ENCODE measurements around the gene USP49.
A peak's percentile ranks its signal among the peaks of the same experiment; 100 is the strongest.

Gene USP49

DNA sequence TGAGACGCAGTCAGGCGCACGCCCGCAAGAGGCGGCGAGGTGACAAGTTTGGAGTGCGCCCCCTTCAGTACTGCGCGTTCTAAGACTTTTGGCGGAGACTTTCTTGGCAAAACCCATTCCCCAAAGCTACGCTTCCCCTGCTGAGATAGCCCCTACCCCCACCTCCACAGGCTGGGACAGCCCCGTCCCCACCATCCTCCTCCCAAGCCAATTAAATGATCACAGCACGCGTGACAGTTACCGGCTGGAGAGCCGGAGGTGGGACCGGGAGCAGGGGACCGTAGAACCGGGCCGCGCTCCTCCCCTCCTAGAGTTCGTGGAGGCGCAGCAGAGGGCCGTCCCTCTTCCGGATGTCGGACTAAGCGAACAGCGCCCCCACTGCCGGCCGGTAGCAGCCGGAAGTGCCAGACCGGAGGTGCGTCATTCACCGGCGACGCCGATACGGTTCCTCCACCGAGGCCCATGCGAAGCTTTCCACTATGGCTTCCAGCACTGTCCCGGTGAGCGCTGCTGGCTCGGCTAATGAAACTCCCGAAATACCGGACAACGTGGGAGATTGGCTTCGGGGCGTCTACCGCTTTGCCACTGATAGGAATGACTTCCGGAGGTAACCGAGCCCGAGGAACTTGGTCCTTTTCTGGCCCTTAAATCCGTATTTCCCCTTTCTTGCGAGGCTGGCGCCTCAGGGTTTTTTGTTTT lies 107.8 kb downstream of the USP49 start, which contains the start of gene TOMM6:
TSS of gene TOMM6 (plus strand) at position 476 of the 699 bp plus-strand sequence. CDS start at position 480, 4 bp downstream.
- peaks cover 2% of the 10 kb centered on the region for H3K4me1 ChIP-seq (ENCODE audit: control insufficient read depth, insufficient read depth, low read length)
- H3K9ac ChIP-seq (ENCODE audit: low read length): peak within 1 kb of the TSS; percentile 98
- H3K36me3 ChIP-seq (ENCODE audit: control insufficient read depth, insufficient read depth, low read length): peaks cover 21% of the 10 kb centered on the region
- peak within 1 kb of the TSS; percentile 98 for H3K27ac ChIP-seq (ENCODE audit: low read depth, low read length)
- peak within 1 kb of the TSS; percentile 97 for H3K4me3 ChIP-seq (ENCODE audit: low read length)
- no peaks in the 10 kb centered on the region for H3K27me3 ChIP-seq (ENCODE audit: control insufficient read depth, insufficient read depth, low read length)

DNA sequence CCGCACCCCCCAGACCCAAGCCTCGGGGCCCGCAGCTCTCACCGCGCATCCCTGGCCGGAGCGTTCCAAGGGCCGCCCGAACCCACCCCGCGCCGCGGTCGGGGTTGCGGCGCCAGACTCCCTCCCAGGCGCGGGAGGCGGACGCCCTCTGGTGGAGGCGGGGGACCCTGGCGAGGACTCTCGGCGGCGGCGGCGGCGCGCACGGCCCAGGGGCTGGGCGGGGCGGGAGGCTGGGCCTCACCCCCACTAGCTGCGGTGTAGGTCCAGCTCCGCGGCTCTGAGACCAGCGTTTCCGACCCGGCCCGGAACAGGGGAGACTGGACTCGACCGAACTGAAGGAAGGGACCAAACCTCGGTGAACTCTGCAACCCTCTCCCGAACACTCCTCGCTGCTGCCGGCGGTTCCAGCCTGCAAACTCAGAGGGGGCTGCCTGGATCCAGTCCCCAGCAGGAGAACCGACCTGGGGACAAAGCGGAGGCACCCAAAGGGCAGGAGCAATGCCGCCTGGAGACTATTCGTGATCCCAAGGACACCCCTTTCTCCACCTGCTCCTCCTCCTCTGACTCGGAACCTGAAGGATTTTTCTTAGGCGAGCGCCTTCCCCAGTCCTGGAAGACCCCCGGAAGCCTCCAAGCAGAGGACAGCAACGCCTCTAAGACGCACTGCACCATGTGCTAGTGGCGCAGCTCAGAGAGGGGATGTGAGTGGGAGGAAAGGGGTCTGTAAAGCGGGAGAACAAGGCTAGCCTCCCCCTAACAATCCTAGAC lies 108.5 kb downstream of the USP49 start:
- Histone ChIP-seq H3K27ac (ENCODE audit: low read depth, low read length) (peak overlapping the region; percentile 98), H3K9ac (ENCODE audit: low read length) (peak overlapping the region; percentile 98), H3K4me3 (ENCODE audit: low read length) (peak overlapping the region; percentile 97), H3K4me1 (ENCODE audit: control insufficient read depth, insufficient read depth, low read length) (peaks cover 2% of the 10 kb centered on the region), H3K36me3 (ENCODE audit: control insufficient read depth, insufficient read depth, low read length) (peaks cover 16% of the 10 kb centered on the region), H3K27me3 (ENCODE audit: control insufficient read depth, insufficient read depth, low read length) (no peaks in the 10 kb centered on the region)

- no peaks in the 10 kb centered on the region for H3K27me3 ChIP-seq (ENCODE audit: control insufficient read depth, insufficient read depth, low read length)
- peaks cover 12% of the 10 kb centered on the region for H3K36me3 ChIP-seq (ENCODE audit: control insufficient read depth, insufficient read depth, low read length)
- peaks cover 7% of the 10 kb centered on the region for H3K4me1 ChIP-seq (ENCODE audit: control insufficient read depth, insufficient read depth, low read length)
- peak overlapping the region; percentile 42 for H3K27ac ChIP-seq (ENCODE audit: low read depth, low read length)
- H3K4me3 ChIP-seq (ENCODE audit: low read length): peak overlapping the region; percentile 63
- H3K9ac ChIP-seq (ENCODE audit: low read length): no peak overlapping the region
Measured at GRCh38 chr6:41785689-41786450, 109.3 kb downstream of the USP49 start.

- Histone ChIP-seq H3K9ac (ENCODE audit: low read length) (no peak overlapping the region), H3K4me3 (ENCODE audit: low read length) (no peak overlapping the region), H3K27me3 (ENCODE audit: control insufficient read depth, insufficient read depth, low read length) (no peaks in the 10 kb centered on the region), H3K27ac (ENCODE audit: low read depth, low read length) (no peak overlapping the region), H3K36me3 (ENCODE audit: control insufficient read depth, insufficient read depth, low read length) (peaks cover 9% of the 10 kb centered on the region), H3K4me1 (ENCODE audit: control insufficient read depth, insufficient read depth, low read length) (peaks cover 7% of the 10 kb centered on the region)
Measured at GRCh38 chr6:41785254-41785653, 109.9 kb downstream of the USP49 start.

- peaks cover 6% of the 10 kb centered on the region for H3K36me3 ChIP-seq (ENCODE audit: control insufficient read depth, insufficient read depth, low read length)
- no peak overlapping the region for H3K9ac ChIP-seq (ENCODE audit: low read length)
- no peak overlapping the region for H3K27ac ChIP-seq (ENCODE audit: low read depth, low read length)
- H3K4me1 ChIP-seq (ENCODE audit: control insufficient read depth, insufficient read depth, low read length): peaks cover 7% of the 10 kb centered on the region
- no peak overlapping the region for H3K4me3 ChIP-seq (ENCODE audit: low read length)
- no peaks in the 10 kb centered on the region for H3K27me3 ChIP-seq (ENCODE audit: control insufficient read depth, insufficient read depth, low read length)
Measured at GRCh38 chr6:41784581-41785171, 110.5 kb downstream of the USP49 start.

GRCh38 chr6:41783106-41783780 lies 111.9 kb downstream of the USP49 start:
- Histone ChIP-seq H3K4me1 (ENCODE audit: control insufficient read depth, insufficient read depth, low read length) (peaks cover 14% of the 10 kb centered on the region), H3K4me3 (ENCODE audit: low read length) (no peak overlapping the region), H3K27ac (ENCODE audit: low read depth, low read length) (no peak overlapping the region)

GRCh38 chr6:41781366-41781730 lies 113.8 kb downstream of the USP49 start:
- H3K27me3 ChIP-seq (ENCODE audit: control insufficient read depth, insufficient read depth, low read length): no peaks in the 10 kb centered on the region
- peak overlapping the region; percentile 61 for H3K4me3 ChIP-seq (ENCODE audit: low read length)
- no peak overlapping the region for H3K27ac ChIP-seq (ENCODE audit: low read depth, low read length)
- peaks cover 14% of the 10 kb centered on the region for H3K4me1 ChIP-seq (ENCODE audit: control insufficient read depth, insufficient read depth, low read length)
- H3K9ac ChIP-seq (ENCODE audit: low read length): no peak overlapping the region
- H3K36me3 ChIP-seq (ENCODE audit: control insufficient read depth, insufficient read depth, low read length): peaks cover 5% of the 10 kb centered on the region

More at GRCh38 chr6:41783106-41783780, 111.9 kb downstream of the USP49 start:
- no peak overlapping the region for H3K9ac ChIP-seq (ENCODE audit: low read length)
- H3K36me3 ChIP-seq (ENCODE audit: control insufficient read depth, insufficient read depth, low read length): peaks cover 4% of the 10 kb centered on the region
- H3K27me3 ChIP-seq (ENCODE audit: control insufficient read depth, insufficient read depth, low read length): no peaks in the 10 kb centered on the region

GRCh38 chr6:41780551-41781365 lies 114.4 kb downstream of the USP49 start, which contains the start of gene PRICKLE4:
TSS of gene PRICKLE4 (plus strand) at chr6:41780782. CDS start at chr6:41783474, 2,692 bp downstream.
- H3K27ac ChIP-seq (ENCODE audit: low read depth, low read length): peak within 1 kb of the TSS; percentile 81
- H3K27me3 ChIP-seq (ENCODE audit: control insufficient read depth, insufficient read depth, low read length): no peaks in the 10 kb centered on the region
- H3K9ac ChIP-seq (ENCODE audit: low read length): no peak within 1 kb of the TSS
- peaks cover 14% of the 10 kb centered on the region for H3K4me1 ChIP-seq (ENCODE audit: control insufficient read depth, insufficient read depth, low read length)
- peaks cover 5% of the 10 kb centered on the region for H3K36me3 ChIP-seq (ENCODE audit: control insufficient read depth, insufficient read depth, low read length)
- H3K4me3 ChIP-seq (ENCODE audit: low read length): peak within 1 kb of the TSS; percentile 80

- peaks cover 11% of the 10 kb centered on the region for H3K36me3 ChIP-seq (ENCODE audit: control insufficient read depth, insufficient read depth, low read length)
- H3K4me3 ChIP-seq (ENCODE audit: low read length): peak within 1 kb of the TSS; percentile 86
- H3K4me1 ChIP-seq (ENCODE audit: control insufficient read depth, insufficient read depth, low read length): peaks cover 12% of the 10 kb centered on the region
- H3K27ac ChIP-seq (ENCODE audit: low read depth, low read length): peak within 1 kb of the TSS; percentile 81
- peak within 1 kb of the TSS; percentile 38 for H3K9ac ChIP-seq (ENCODE audit: low read length)
- no peaks in the 10 kb centered on the region for H3K27me3 ChIP-seq (ENCODE audit: control insufficient read depth, insufficient read depth, low read length)
Measured at GRCh38 chr6:41779788-41780550, 115.2 kb downstream of the USP49 start, which contains the start of gene FRS3. TSS of gene FRS3 (minus strand) at chr6:41779900. CDS start at chr6:41776987, 2,913 bp downstream.

- no peaks in the 10 kb centered on the region for H3K27me3 ChIP-seq (ENCODE audit: control insufficient read depth, insufficient read depth, low read length)
- H3K4me1 ChIP-seq (ENCODE audit: control insufficient read depth, insufficient read depth, low read length): peaks cover 12% of the 10 kb centered on the region
- no peak overlapping the region for H3K27ac ChIP-seq (ENCODE audit: low read depth, low read length)
- peak overlapping the region; percentile 38 for H3K9ac ChIP-seq (ENCODE audit: low read length)
- peaks cover 17% of the 10 kb centered on the region for H3K36me3 ChIP-seq (ENCODE audit: control insufficient read depth, insufficient read depth, low read length)
- peak overlapping the region; percentile 86 for H3K4me3 ChIP-seq (ENCODE audit: low read length)
Measured at GRCh38 chr6:41779336-41779735, 115.8 kb downstream of the USP49 start.
